WTC11 (cell line): Measurements from ENCODE around the gene ARID1A. TPM values are rescaled to one million over a fixed set of nuclear protein-coding genes. Genes with fewer than 3 reads are reported as not detected.

Experiments used
- ATAC-seq: fragments of 200-7000 bp; cut with Tn5 transposase; 2 replicates; pipeline ENCODE4 v1.10.0; 2021; ENCODE audit warnings: mild to moderate bottlenecking, moderate library complexity
- CTCF ChIA-PET: fragments of 300-600 bp; sonication (Branson Sonifier 250); formaldehyde crosslinking; loops from one replicate; lab custom pipeline; 2021; ENCODE audit warnings: antibody characterized with exemption; lab: Charles Lee
- POLR2A ChIA-PET: fragments of 350-600 bp; sonication (Branson Sonifier 250); formaldehyde crosslinking; loops from one replicate; lab custom pipeline; 2021; ENCODE audit warnings: antibody characterized with exemption; lab: Charles Lee
- DNase-seq: peaks from one replicate; pipeline ENCODE4 v3.0.0; 2021; ENCODE audit warnings: low spot score
- H3K27ac Mint-ChIP-seq: 2 replicates; pipeline ENCODE4 v1.8.0; 2021; ENCODE audit warnings: mixed read lengths
- H3K27me3 Mint-ChIP-seq: 2 replicates; pipeline ENCODE4 v1.8.0; 2021; ENCODE audit warnings: low read depth, mild to moderate bottlenecking, moderate library complexity, mixed read lengths
- H3K36me3 Mint-ChIP-seq: 2 replicates; pipeline ENCODE4 v1.8.0; 2021; ENCODE audit warnings: mixed read lengths
- H3K4me1 Mint-ChIP-seq: 2 replicates; pipeline ENCODE4 v1.8.0; 2022; ENCODE audit warnings: mixed read lengths
- H3K4me3 Mint-ChIP-seq: 2 replicates; pipeline ENCODE4 v1.8.0; 2021; ENCODE audit warnings: mild to moderate bottlenecking, moderate library complexity, mixed read lengths
- H3K9me3 Mint-ChIP-seq: 2 replicates; pipeline ENCODE4 v1.8.0; 2021; ENCODE audit warnings: mixed read lengths
- AFF4 ChIP-seq: sonication (generic); formaldehyde crosslinking; IDR thresholded peaks from 2 replicates; pipeline ENCODE4 v1.8.1; 2023; ENCODE audit warnings: mild to moderate bottlenecking, missing genetic modification reagents, borderline replicate concordance
- EMX1 ChIP-seq: fragments of 250-450 bp; sonication (Bioruptor Pico); IDR thresholded peaks from 2 replicates; pipeline ENCODE4 v1.8.0; 2021; ENCODE audit warnings: mild to moderate bottlenecking
- ERG ChIP-seq: fragments of 250-450 bp; sonication (Bioruptor Pico); IDR thresholded peaks from 2 replicates; pipeline ENCODE4 v1.8.0; 2021; ENCODE audit warnings: mild to moderate bottlenecking
- FOXJ3 ChIP-seq: sonication (generic); formaldehyde crosslinking; IDR thresholded peaks from 2 replicates; pipeline ENCODE4 v1.9.0; 2021; ENCODE audit warnings: missing genetic modification reagents, mild to moderate bottlenecking, borderline replicate concordance
- MAX ChIP-seq: sonication (generic); formaldehyde crosslinking; IDR thresholded peaks from 2 replicates; pipeline ENCODE4 v1.8.0; 2022; ENCODE audit warnings: mild to moderate bottlenecking, missing genetic modification reagents
- MYBL2 ChIP-seq: sonication (generic); formaldehyde crosslinking; IDR thresholded peaks from 2 replicates; pipeline ENCODE4 v1.8.1; 2023; ENCODE audit warnings: mild to moderate bottlenecking, moderate library complexity, missing genetic modification reagents
- PREB ChIP-seq: sonication (generic); formaldehyde crosslinking; IDR thresholded peaks from 2 replicates; pipeline ENCODE4 v1.8.1; 2022; ENCODE audit warnings: mild to moderate bottlenecking, missing genetic modification reagents, moderate library complexity, borderline replicate concordance
- PRRX2 ChIP-seq: fragments of 250-450 bp; sonication (Bioruptor Pico); IDR thresholded peaks from 2 replicates; pipeline ENCODE4 v1.8.0; 2021; ENCODE audit warnings: mild to moderate bottlenecking
- RORB ChIP-seq: fragments of 250-450 bp; sonication (Bioruptor Pico); IDR thresholded peaks from 2 replicates; pipeline ENCODE4 v1.9.0; 2021; ENCODE audit warnings: mild to moderate bottlenecking
- STAT6 ChIP-seq: sonication (generic); formaldehyde crosslinking; conservative IDR thresholded peaks from 2 replicates; pipeline ENCODE4 v1.8.1; 2023; ENCODE audit warnings: mild to moderate bottlenecking, low read depth, missing genetic modification reagents, moderate library complexity
- TCF7 ChIP-seq: sonication (generic); formaldehyde crosslinking; IDR thresholded peaks from 2 replicates; pipeline ENCODE4 v1.8.0; 2022; ENCODE audit warnings: mild to moderate bottlenecking, low read depth, missing genetic modification reagents, moderate library complexity
- USF1 ChIP-seq: sonication (generic); formaldehyde crosslinking; IDR thresholded peaks from 2 replicates; pipeline ENCODE4 v1.8.0; 2022; ENCODE audit warnings: mild to moderate bottlenecking, missing genetic modification reagents
- ZBTB21 ChIP-seq: sonication (generic); formaldehyde crosslinking; IDR thresholded peaks from 2 replicates; pipeline ENCODE4 v1.8.1; 2023; ENCODE audit warnings: mild to moderate bottlenecking, missing genetic modification reagents, borderline replicate concordance
- ZNF138 ChIP-seq: sonication (generic); formaldehyde crosslinking; conservative IDR thresholded peaks from 2 replicates; pipeline ENCODE4 v1.8.1; 2022; ENCODE audit warnings: mild to moderate bottlenecking, moderate library complexity, missing genetic modification reagents
- ZNF232 ChIP-seq: sonication (generic); formaldehyde crosslinking; IDR thresholded peaks from 2 replicates; pipeline ENCODE4 v1.8.0; 2022; ENCODE audit warnings: mild to moderate bottlenecking, missing genetic modification reagents
- ZNF425 ChIP-seq: fragments of 250-450 bp; sonication (Bioruptor Pico); conservative IDR thresholded peaks from 2 replicates; pipeline ENCODE4 v1.9.0; 2021; ENCODE audit warnings: mild to moderate bottlenecking
- total RNA-seq: library from RNA; stranded (reverse); gene quantifications from 3 replicates; pipeline ENCODE4 v1.2.3, GENCODE V29; 2021

The ARID1A gene
- total RNA-seq, 1 experiment from 2014 or later, result 98.0 TPM

GRCh38 chr1:26733392-26733791 is 37.6 kb downstream of the ARID1A start:
- ChIA-PET CTCF (no interaction called here), POLR2A (no interaction called here)
- Mint-ChIP-seq H3K4me3 (no peak overlapping the region), H3K9me3 (no peaks in the 10 kb centered on the region), H3K27ac (no peak overlapping the region), H3K27me3 (no peaks in the 10 kb centered on the region), H3K4me1 (peaks cover 6% of the 10 kb centered on the region), H3K36me3 (peaks cover 55% of the 10 kb centered on the region)
- TF ChIP-seq ERG (no peak), RORB (no peak), MAX (no peak), TCF7 (CRISPR knock-in tag) (no peak), ZNF232 (CRISPR knock-in tag) (no peak), MYBL2 (CRISPR knock-in tag) (no peak), EMX1 (CRISPR knock-in tag) (no peak), ZNF425 (CRISPR knock-in tag) (no peak), FOXJ3 (CRISPR knock-in tag) (no peak), AFF4 (CRISPR knock-in tag) (no peak), ZBTB21 (no peak), PRRX2 (CRISPR knock-in tag) (no peak), ZNF138 (no peak), USF1 (CRISPR knock-in tag) (no peak), STAT6 (CRISPR knock-in tag) (no peak), PREB (CRISPR knock-in tag) (no peak)
- ATAC-seq (no peak), DNase-seq (no peak)
